A673 (cell line): Measurements from ENCODE around the gene TIAM1. TPM values are rescaled to one million over a fixed set of nuclear protein-coding genes. Genes with fewer than 3 reads are reported as not detected.

ENCODE experiments used
- BruUV-seq: library from RNA; stranded (reverse); fragments of 400-500 nt; replicated peaks from 2 replicates; lab custom pipeline; 2021; lab: Mats Ljungman, UMichigan
- CTCF ChIA-PET: fragments of 300-600 bp; sonication (Branson Sonifier 250); formaldehyde crosslinking; loops from one replicate; lab custom pipeline; 2022; ENCODE audit warnings: antibody characterized with exemption; lab: Charles Lee
- POLR2A ChIA-PET: fragments of 300-600 bp; sonication (Branson Sonifier 250); formaldehyde crosslinking; loops from one replicate; lab custom pipeline; 2022; ENCODE audit warnings: antibody characterized with exemption; ENCODE audit not compliant: low non-redundant PET; lab: Charles Lee
- DNase-seq: peaks from one replicate; pipeline ENCODE4 v3.0.0-alpha.2; 2015; ENCODE audit warnings: low spot score
- H3K27ac ChIP-seq: fragments of 200-600 bp; sonication (generic); 2 replicates; pipeline ENCODE4 v1.5.1; 2016; ENCODE audit warnings: mixed run types, low read depth, mild to moderate bottlenecking, mixed read lengths, antibody characterized with exemption, low read length; ENCODE audit not compliant: poor library complexity, severe bottlenecking
- H3K27me3 ChIP-seq: fragments of 200-600 bp; sonication (generic); replicated peaks from 2 replicates; pipeline ENCODE4 v1.6.1; 2017; ENCODE audit warnings: mixed run types, low read depth, mild to moderate bottlenecking, mixed read lengths, antibody characterized with exemption, low read length; ENCODE audit not compliant: insufficient read depth, poor library complexity
- H3K36me3 ChIP-seq: fragments of 200-600 bp; sonication (generic); 2 replicates; pipeline ENCODE4 v1.6.1; 2016; ENCODE audit warnings: mixed run types, mild to moderate bottlenecking, mixed read lengths, antibody characterized with exemption, low read length; ENCODE audit not compliant: insufficient read depth, poor library complexity, severe bottlenecking
- H3K4me1 ChIP-seq: fragments of 200-600 bp; sonication (generic); 2 replicates; pipeline ENCODE4 v1.6.1; 2017; ENCODE audit warnings: mixed run types, mild to moderate bottlenecking, mixed read lengths, antibody characterized with exemption, low read length; ENCODE audit not compliant: insufficient read depth, poor library complexity, severe bottlenecking
- H3K4me3 ChIP-seq: fragments of 200-600 bp; sonication (generic); 2 replicates; pipeline ENCODE4 v1.5.1; 2016; ENCODE audit warnings: low read depth, mixed run types, mild to moderate bottlenecking, mixed read lengths, low read length; ENCODE audit not compliant: poor library complexity, severe bottlenecking
- H3K9me3 ChIP-seq: fragments of 200-600 bp; sonication (generic); 2 replicates; pipeline ENCODE4 v1.6.1; 2016; ENCODE audit warnings: mixed run types, low read depth, mild to moderate bottlenecking, mixed read lengths, antibody characterized with exemption, low read length; ENCODE audit not compliant: poor library complexity, severe bottlenecking
- CTCF ChIP-seq: fragments of 300-800, 200-600 bp; sonication (generic); conservative IDR thresholded peaks from 2 replicates; pipeline ENCODE4 v1.5.1; 2017; ENCODE audit warnings: low read depth, mild to moderate bottlenecking, antibody characterized with exemption, low read length, moderate library complexity, mixed read lengths
- EZH2 ChIP-seq: fragments of 200-600 bp; sonication (generic); IDR thresholded peaks from 2 replicates; pipeline ENCODE4 v1.6.1; 2017; ENCODE audit warnings: borderline replicate concordance, low read depth, mild to moderate bottlenecking, mixed read lengths, antibody characterized with exemption, low read length; ENCODE audit not compliant: poor library complexity, severe bottlenecking
- intact Hi-C: fragments of 100-400 bp; cut with micrococcal nuclease; formaldehyde crosslinking; loops from one replicate; pipeline ENCODE4 v1.10.0; 2022; ENCODE audit not compliant: unreplicated experiment
- total RNA-seq: library from RNA; stranded (reverse); gene quantifications from 2 replicates; pipeline ENCODE4 v1.2.3, GENCODE V29; 2021

The TIAM1 gene
- total RNA-seq, 1 experiment from 2014 or later = 9.6 TPM

- POLR2A ChIA-PET = no interaction called here
Observed at GRCh38 chr21:31337086-31337485, 7.0 kb downstream of the TIAM1 start.

GRCh38 chr21:31336739-31337040 is 7.4 kb downstream of the TIAM1 start:
- ChIA-PET POLR2A (no interaction called here), CTCF (no interaction called here)
- no peak for DNase-seq
- no peaks in the 10 kb centered on the region for H3K27me3 ChIP-seq
- no peaks in the 10 kb centered on the region for H3K9me3 ChIP-seq
- no peak overlapping the region for H3K4me3 ChIP-seq
- TF ChIP-seq CTCF (no peak), EZH2 (no peak)
- H3K36me3 ChIP-seq = no peaks in the 10 kb centered on the region
- no peaks in the 10 kb centered on the region for H3K4me1 ChIP-seq
- no peak overlapping the region for H3K27ac ChIP-seq
- no TSS peak for BruUV-seq
- intact Hi-C loops = no loop called here

More at GRCh38 chr21:31337086-31337485, 7.0 kb downstream of the TIAM1 start:
- Histone ChIP-seq H3K4me3 (no peak overlapping the region), H3K27me3 (no peaks in the 10 kb centered on the region), H3K4me1 (no peaks in the 10 kb centered on the region), H3K36me3 (no peaks in the 10 kb centered on the region), H3K9me3 (no peaks in the 10 kb centered on the region), H3K27ac (no peak overlapping the region)
- TF ChIP-seq EZH2 = no peak
- no peak for TF ChIP-seq CTCF
- no peak for DNase-seq
- intact Hi-C loops = no loop called here
- no TSS peak for BruUV-seq
- CTCF ChIA-PET = no interaction called here

- no peaks in the 10 kb centered on the region for H3K9me3 ChIP-seq
- POLR2A ChIA-PET = no interaction called here
- intact Hi-C loops = no loop called here
- H3K4me1 ChIP-seq = no peaks in the 10 kb centered on the region
- no peak overlapping the region for H3K27ac ChIP-seq
- H3K36me3 ChIP-seq = no peaks in the 10 kb centered on the region
- CTCF ChIA-PET = no interaction called here
- no peak for DNase-seq
- no TSS peak for BruUV-seq
- TF ChIP-seq EZH2 (no peak), CTCF (no peak)
- no peaks in the 10 kb centered on the region for H3K27me3 ChIP-seq
- H3K4me3 ChIP-seq = no peak overlapping the region
Observed at GRCh38 chr21:31335957-31336738, 7.9 kb downstream of the TIAM1 start.
